ENCODE measurements around the gene SLC25A34.

The SLC25A34 gene

DNA sequence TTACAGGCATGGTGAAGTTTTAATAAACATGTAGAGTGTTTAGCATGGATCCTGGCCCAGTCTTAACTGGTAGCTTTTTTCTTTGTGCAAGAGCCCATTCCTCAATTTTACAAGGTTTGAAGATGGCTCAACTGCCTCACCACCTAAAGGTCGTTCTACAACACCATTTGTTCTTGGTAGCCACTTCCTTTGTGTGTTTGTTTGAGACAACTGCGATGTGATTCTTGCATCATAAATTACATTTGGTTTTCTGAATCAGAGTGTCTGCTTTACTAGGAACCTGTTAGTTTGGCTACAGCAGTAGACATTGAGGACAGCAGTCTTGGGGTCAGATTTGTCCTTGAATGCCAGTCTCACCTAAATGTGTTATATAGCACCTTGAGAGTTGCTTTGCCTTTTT, 48.6 kb upstream of the SLC25A34 start (continued):
- TF ChIP-seq, protein P1, sequence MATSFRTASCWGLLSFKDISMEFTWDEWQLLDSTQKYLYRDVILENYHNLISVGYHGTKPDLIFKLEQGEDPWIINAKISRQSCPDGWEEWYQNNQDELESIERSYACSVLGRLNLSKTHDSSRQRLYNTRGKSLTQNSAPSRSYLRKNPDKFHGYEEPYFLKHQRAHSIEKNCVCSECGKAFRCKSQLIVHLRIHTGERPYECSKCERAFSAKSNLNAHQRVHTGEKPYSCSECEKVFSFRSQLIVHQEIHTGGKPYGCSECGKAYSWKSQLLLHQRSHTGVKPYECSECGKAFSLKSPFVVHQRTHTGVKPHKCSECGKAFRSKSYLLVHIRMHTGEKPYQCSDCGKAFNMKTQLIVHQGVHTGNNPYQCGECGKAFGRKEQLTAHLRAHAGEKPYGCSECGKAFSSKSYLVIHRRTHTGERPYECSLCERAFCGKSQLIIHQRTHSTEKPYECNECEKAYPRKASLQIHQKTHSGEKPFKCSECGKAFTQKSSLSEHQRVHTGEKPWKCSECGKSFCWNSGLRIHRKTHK (tag by site-specific recombination; IDR thresholded peaks at IDR 0.05): no peak
- no peak for TF ChIP-seq ZNF223 (tag by site-specific recombination; IDR thresholded peaks at IDR 0.05)

DNA sequence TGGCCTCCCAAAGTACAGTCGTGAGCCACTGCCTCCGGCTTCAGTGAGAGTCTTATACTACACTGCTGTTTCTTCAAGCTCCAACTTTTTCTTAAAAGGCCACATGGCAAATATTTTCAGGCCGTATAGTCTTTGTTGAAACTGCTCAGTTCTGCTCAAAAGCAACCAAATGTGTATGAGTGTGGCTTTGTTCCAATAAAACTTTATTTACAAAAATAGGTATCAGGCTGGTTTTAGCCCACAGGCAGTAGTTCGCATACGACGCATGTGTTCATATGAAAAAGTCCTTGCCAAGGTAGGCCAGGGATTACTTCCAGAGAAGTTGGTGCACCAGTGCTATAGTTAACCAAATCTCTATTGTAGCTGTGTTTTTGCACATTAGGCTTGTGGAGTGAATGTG, 45.7 kb upstream of the SLC25A34 start:
- Histone ChIP-seq H3K4me3 (ENCODE audit: low read depth, low read length) (no peak overlapping the region), H3K4me1 (ENCODE audit: control insufficient read depth, insufficient read depth, low read length) (no peaks in the 10 kb centered on the region), H3K27ac (ENCODE audit: extremely low read depth, low read depth, low read length) (no peak overlapping the region), H3K36me3 (ENCODE audit: control insufficient read depth in 2 of 2, insufficient read depth in 1 of 2, low read length in 2 of 2) (peaks cover 0 to 19% of the 10 kb centered on the region in 2 experiments; a peak in 1 of 3 replicates), H3K9me3 (ENCODE audit: control insufficient read depth, insufficient read depth, low read depth, low read length) (no peaks in the 10 kb centered on the region)
- TF ChIP-seq TRIM28 (IDR thresholded peaks at IDR 0.05; ENCODE audit: borderline replicate concordance, low read length): no peak
- CTCF ChIA-PET: interaction anchor here (0.6 kb wide), 1 partner anchor 94 kb away, joined by 3 read pairs; no protein-coding TSS in a partner anchor
- POLR2A ChIA-PET: no interaction called here

DNA sequence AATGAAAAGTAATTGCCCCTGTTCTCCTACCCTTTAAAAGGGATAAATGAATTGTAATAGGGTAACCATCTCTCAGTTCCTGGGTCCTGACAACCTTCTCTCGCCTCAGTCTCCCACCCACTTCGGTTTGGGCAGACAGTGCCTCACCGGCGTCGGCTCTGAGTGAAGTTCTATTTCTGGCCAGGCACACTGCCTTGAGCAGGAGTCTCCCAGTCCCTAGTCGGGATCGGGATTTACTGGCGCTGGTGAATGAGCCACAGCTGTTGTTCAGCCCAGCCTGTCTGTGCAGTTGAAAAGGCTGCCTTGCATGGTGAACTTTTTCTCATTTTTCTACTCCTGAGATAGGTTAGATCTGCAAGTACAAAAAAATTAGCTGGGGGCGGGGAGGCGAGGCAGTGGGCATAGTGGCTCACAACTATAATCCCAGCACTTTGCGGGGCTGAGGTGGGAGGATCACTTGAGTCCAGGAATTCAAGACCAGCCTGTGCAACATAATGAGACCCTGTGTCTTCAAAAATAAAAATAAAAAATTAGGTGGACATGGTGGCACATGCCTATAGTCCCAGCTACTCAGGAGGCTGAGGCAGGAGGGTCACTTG, 44.5 kb upstream of the SLC25A34 start:
- CTCF ChIA-PET: interaction anchor here (0.5 kb wide), 1 partner anchor 50 kb away, joined by 4 read pairs; no protein-coding TSS in a partner anchor
- POLR2A ChIA-PET: no interaction called here
- H3K4me3 ChIP-seq (ENCODE audit: low read depth, low read length): no peak overlapping the region

DNA sequence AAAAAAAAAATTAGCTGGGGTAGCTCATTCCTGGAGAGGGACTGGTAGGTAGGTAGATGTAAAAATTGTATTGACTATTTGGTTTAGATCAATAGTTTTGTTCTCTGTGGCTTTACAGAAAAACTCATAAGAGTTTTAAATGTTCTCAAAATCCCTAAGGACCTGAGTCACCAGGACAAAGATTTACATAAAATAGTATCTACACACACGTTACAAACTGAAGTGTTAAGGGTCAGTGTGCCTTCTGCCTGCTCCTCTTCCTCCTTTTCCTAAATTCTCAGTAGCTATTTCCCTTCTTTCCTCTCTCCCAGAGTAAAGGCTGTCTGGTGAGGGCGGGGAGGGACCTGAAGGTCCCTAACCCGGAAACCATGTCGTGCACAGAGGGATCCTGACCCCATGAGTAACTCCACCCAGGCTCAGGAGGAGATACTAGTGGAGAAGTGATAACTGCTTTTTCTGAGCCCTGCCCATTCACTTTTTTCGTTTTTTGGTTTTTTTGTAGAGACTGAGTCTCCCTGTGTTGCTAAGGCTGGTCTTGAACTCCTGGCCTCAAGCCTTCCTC, 43.9 kb upstream of the SLC25A34 start:
- CTCF ChIA-PET: no interaction called here
- H3K27ac ChIP-seq (ENCODE audit: extremely low read depth, low read depth, low read length): no peak overlapping the region
- no peaks in the 10 kb centered on the region for H3K9me3 ChIP-seq (ENCODE audit: control insufficient read depth, insufficient read depth, low read depth, low read length)
- TF ChIP-seq, protein P2, sequence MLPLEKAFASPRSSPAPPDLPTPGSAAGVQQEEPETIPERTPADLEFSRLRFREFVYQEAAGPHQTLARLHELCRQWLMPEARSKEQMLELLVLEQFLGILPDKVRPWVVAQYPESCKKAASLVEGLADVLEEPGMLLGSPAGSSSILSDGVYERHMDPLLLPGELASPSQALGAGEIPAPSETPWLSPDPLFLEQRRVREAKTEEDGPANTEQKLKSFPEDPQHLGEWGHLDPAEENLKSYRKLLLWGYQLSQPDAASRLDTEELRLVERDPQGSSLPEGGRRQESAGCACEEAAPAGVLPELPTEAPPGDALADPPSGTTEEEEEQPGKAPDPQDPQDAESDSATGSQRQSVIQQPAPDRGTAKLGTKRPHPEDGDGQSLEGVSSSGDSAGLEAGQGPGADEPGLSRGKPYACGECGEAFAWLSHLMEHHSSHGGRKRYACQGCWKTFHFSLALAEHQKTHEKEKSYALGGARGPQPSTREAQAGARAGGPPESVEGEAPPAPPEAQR (tag by site-specific recombination; IDR thresholded peaks at IDR 0.05): no peak
- TF ChIP-seq, protein P3, sequence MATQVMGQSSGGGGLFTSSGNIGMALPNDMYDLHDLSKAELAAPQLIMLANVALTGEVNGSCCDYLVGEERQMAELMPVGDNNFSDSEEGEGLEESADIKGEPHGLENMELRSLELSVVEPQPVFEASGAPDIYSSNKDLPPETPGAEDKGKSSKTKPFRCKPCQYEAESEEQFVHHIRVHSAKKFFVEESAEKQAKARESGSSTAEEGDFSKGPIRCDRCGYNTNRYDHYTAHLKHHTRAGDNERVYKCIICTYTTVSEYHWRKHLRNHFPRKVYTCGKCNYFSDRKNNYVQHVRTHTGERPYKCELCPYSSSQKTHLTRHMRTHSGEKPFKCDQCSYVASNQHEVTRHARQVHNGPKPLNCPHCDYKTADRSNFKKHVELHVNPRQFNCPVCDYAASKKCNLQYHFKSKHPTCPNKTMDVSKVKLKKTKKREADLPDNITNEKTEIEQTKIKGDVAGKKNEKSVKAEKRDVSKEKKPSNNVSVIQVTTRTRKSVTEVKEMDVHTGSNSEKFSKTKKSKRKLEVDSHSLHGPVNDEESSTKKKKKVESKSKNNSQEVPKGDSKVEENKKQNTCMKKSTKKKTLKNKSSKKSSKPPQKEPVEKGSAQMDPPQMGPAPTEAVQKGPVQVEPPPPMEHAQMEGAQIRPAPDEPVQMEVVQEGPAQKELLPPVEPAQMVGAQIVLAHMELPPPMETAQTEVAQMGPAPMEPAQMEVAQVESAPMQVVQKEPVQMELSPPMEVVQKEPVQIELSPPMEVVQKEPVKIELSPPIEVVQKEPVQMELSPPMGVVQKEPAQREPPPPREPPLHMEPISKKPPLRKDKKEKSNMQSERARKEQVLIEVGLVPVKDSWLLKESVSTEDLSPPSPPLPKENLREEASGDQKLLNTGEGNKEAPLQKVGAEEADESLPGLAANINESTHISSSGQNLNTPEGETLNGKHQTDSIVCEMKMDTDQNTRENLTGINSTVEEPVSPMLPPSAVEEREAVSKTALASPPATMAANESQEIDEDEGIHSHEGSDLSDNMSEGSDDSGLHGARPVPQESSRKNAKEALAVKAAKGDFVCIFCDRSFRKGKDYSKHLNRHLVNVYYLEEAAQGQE (tag by site-specific recombination; IDR thresholded peaks at IDR 0.05): no peak
- H3K4me1 ChIP-seq (ENCODE audit: control insufficient read depth, insufficient read depth, low read length): no peaks in the 10 kb centered on the region
- no peak overlapping the region for H3K4me3 ChIP-seq (ENCODE audit: low read depth, low read length)
- POLR2A ChIA-PET: no interaction called here
- H3K36me3 ChIP-seq (ENCODE audit: control insufficient read depth in 2 of 2, insufficient read depth in 1 of 2, low read length in 2 of 2): peaks cover 0 to 27% of the 10 kb centered on the region in 2 experiments; a peak in 1 of 3 replicates

More for the DNA sequence above, 44.5 kb upstream of the SLC25A34 start:
- Histone ChIP-seq H3K4me1 (ENCODE audit: control insufficient read depth, insufficient read depth, low read length) (no peaks in the 10 kb centered on the region), H3K36me3 (ENCODE audit: control insufficient read depth in 2 of 2, insufficient read depth in 1 of 2, low read length in 2 of 2) (peaks cover 0 to 20% of the 10 kb centered on the region in 2 experiments; a peak in 1 of 3 replicates), H3K9me3 (ENCODE audit: control insufficient read depth, insufficient read depth, low read depth, low read length) (no peaks in the 10 kb centered on the region), H3K27ac (ENCODE audit: extremely low read depth, low read depth, low read length) (no peak overlapping the region)
- TF ChIP-seq ZNF707 (tag by site-specific recombination; IDR thresholded peaks at IDR 0.05): no peak
- TF ChIP-seq ZFHX2 (tag by site-specific recombination; conservative IDR thresholded peaks at IDR 0.05): peak; percentile 54
- TF ChIP-seq ZNF654 (tag by site-specific recombination; IDR thresholded peaks at IDR 0.05; ENCODE audit: low read depth): no peak
- TF ChIP-seq TCF7L2 (IDR thresholded peaks at IDR 0.05; ENCODE audit: borderline replicate concordance, low read depth, low read length): no peak
- TF ChIP-seq EGR2 (tag by site-specific recombination; IDR thresholded peaks at IDR 0.05; ENCODE audit: low read depth): peak; percentile 68
- no peak for TF ChIP-seq SALL2 (tag by site-specific recombination; IDR thresholded peaks at IDR 0.05; ENCODE audit: borderline replicate concordance)
- TF ChIP-seq SCRT1 (tag by site-specific recombination; IDR thresholded peaks at IDR 0.05; ENCODE audit: borderline replicate concordance): no peak
- TF ChIP-seq, protein P2 (tag by site-specific recombination; IDR thresholded peaks at IDR 0.05): no peak
- no peak for TF ChIP-seq ZNF585B (tag by site-specific recombination; IDR thresholded peaks at IDR 0.05)
- TF ChIP-seq SCRT2 (tag by site-specific recombination; IDR thresholded peaks at IDR 0.05): no peak

Measured in HEK293 (cell line).